Retinal pigment epithelial cell (primary cell): ENCODE data around the gene DDX47.

Experiments used
- DNase-seq: peaks from one replicate; pipeline ENCODE4 v3.0.0-alpha.2; 2010; ENCODE audit warnings: low read depth
- H3K4me3 ChIP-seq: 2 replicates; pipeline ENCODE4 v1.5.1; 2011; ENCODE audit warnings: mild to moderate bottlenecking, low read length, control low read depth, moderate library complexity
- CTCF ChIP-seq: conservative IDR thresholded peaks from 2 replicates; pipeline ENCODE4 v1.5.1; 2011; ENCODE audit warnings: low read depth, low read length, control low read depth, inconsistent platforms

The DDX47 gene

GRCh38 chr12:12822886-12823285, 9.7 kb downstream of the DDX47 start:
- no peak overlapping the region for H3K4me3 ChIP-seq
- DNase-seq: no peak
- TF ChIP-seq CTCF: no peak

- DNase-seq: no peak
- TF ChIP-seq CTCF: no peak
- H3K4me3 ChIP-seq: no peak overlapping the region
Observed at GRCh38 chr12:12823300-12823699, 10.2 kb downstream of the DDX47 start.

- H3K4me3 ChIP-seq: no peak overlapping the region
- no peak for DNase-seq
- TF ChIP-seq CTCF: no peak
Observed at GRCh38 chr12:12823811-12824210, 10.7 kb downstream of the DDX47 start.

GRCh38 chr12:12835378-12836146, 22.4 kb downstream of the DDX47 start:
- no peak overlapping the region for H3K4me3 ChIP-seq

DNA sequence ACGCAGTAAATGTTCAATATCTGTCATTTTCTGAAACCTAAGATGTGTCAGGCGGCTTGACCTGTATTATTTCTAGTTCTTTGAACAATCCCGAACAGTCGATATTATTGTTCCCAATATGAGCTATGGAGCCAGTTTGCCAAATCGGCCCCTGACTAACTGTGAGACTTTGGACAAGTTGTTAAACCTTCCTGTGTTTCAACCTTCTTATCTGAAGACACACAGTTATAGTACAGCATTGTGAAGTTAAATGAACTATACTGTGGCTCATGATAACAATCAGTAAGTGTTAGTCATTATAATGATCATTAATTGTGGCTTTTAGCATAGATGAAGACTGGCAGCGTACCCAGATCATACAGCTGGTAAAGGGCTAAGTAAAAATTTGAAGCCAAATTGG, 23.4 kb downstream of the DDX47 start:
- no peak for TF ChIP-seq CTCF
- DNase-seq: no peak
- no peak overlapping the region for H3K4me3 ChIP-seq

More at GRCh38 chr12:12835378-12836146, 22.4 kb downstream of the DDX47 start:
- no peak for TF ChIP-seq CTCF
- no peak for DNase-seq

GRCh38 chr12:12837025-12837812, 24.1 kb downstream of the DDX47 start:
- H3K4me3 ChIP-seq: no peak overlapping the region
- peak; percentile 71 for TF ChIP-seq CTCF
- no peak for DNase-seq

DNA sequence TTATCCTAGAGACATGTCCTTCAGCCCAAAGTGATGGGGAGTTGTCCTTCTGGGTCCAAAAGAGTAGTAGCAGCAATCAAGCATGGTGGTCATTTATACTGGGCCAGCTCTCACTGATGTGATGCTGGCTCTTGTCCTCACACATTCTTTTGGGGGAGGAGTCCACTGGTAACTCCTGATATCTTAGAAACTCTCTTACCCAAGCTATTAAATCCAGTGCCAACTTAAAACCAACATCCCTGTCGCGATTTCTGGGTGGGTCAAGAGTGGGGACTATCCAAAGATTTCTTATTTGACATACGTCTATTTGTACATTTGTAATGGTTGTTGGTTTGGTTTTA, 24.6 kb downstream of the DDX47 start:
- TF ChIP-seq CTCF: no peak
- no peak for DNase-seq
- no peak overlapping the region for H3K4me3 ChIP-seq
